Activated effector memory CD4-positive, alpha-beta T cell treated with anti-CD3 and anti-CD28 coated beads, Interleukin-2, amount 50 U/mL, for 16 hours (primary cell): ENCODE data around the gene IGFBP5.

Source experiments
- DNase-seq: peaks from one replicate; pipeline ENCODE4 v3.0.0-alpha.2; 2020

IGFBP5 gene

GRCh38 chr2:216663106-216663505, 32.2 kb downstream of the IGFBP5 start:
- no peak for DNase-seq

DNA sequence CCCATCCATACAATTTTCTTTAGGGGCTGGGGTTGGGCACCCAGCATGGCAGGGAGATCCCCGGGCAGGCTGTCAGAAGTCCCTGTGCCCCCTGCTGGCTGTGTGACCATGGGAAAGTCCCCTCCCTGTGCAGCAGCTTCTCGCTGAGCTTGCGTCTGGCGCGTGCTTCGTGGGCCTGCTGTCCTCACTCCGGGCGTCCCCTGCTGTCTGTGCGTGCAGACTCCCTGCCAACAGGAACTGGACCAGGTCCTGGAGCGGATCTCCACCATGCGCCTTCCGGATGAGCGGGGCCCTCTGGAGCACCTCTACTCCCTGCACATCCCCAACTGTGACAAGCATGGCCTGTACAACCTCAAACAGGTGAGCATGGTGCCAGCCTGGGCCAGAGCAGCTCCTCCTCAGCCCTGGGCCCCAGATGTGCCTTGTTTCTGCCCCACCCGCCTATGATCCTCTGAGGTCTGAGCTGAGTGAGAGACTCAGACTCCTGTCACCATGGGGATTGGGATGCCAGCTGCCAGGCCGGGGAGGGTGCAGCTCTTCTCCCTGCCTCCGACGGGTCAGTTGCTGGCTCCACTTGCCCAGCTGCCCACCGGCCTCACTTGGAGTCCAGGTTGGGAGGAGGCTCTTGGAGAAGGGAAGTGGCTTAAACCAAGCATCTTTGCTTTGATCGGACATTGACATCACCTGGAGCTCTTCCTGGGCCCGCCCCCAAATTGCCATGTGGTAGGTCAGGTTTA, 33.5 kb downstream of the IGFBP5 start:
- DNase-seq: no peak

DNA sequence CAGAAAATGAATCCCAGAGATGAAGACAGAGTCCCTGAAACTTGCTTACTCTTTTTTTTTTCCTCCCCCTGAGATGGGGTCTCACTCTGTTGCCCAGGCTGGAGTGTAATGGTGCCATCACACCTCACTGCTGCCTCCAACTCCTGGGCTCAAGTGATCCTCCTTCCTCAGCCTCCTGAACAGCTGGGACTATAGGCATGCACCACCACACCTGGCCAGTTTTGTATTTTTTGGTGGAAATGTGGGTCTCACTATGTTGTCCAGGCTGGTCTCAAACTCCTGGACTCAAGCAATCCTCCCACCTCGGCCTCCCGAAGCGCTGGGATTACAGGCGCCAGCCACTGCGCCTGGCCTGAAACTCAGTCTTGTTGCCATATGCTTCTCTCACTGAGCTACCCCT, 34.3 kb downstream of the IGFBP5 start:
- DNase-seq: no peak

- no peak for DNase-seq
Observed at GRCh38 chr2:216660496-216660895, 34.9 kb downstream of the IGFBP5 start.

GRCh38 chr2:216659276-216659675, 36.1 kb downstream of the IGFBP5 start:
- no peak for DNase-seq

DNA sequence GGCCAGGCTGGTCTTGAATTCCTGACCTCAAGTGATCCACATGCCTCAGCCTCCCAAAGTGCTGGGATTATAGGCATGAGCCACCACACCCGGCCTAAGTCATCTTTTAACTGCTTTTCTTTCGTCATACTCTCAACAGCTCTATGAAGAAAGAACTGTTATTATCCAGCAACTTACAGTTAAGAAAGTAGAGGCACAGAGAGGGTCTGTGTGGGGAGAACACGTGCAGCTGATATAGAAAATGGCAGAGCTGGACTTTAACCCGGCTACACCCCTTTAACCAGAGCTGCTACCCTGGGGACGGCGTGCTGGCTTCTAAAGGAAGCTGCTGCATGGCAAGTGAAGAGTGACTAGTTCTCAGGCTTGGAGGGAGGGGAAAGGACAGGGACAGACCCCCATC, 36.6 kb downstream of the IGFBP5 start:
- no peak for DNase-seq

DNA sequence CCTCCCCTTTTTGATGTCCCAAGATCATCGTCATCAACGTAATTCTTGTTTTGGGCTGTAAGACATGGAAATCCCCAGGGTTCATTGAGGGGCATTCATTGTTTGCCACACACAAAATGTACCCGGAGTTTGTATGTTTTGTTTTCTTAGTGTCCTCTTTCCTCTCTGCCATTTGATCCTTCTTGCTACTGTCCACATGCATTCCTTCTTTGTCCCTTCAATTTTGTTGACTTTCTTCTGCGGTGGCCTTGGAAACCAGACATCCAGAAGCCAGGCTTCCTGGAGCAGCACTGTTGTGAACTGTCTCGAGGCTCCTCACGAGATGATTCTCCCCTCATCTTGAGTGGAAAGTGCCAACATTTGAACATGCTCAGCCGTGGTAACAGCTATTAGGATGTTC, 37.4 kb downstream of the IGFBP5 start:
- no peak for DNase-seq

GRCh38 chr2:216657086-216657855, 38.1 kb downstream of the IGFBP5 start:
- no peak for DNase-seq

GRCh38 chr2:216654528-216655052, 40.8 kb downstream of the IGFBP5 start:
- no peak for DNase-seq

GRCh38 chr2:216653931-216654365, 41.4 kb downstream of the IGFBP5 start:
- DNase-seq: no peak

DNA sequence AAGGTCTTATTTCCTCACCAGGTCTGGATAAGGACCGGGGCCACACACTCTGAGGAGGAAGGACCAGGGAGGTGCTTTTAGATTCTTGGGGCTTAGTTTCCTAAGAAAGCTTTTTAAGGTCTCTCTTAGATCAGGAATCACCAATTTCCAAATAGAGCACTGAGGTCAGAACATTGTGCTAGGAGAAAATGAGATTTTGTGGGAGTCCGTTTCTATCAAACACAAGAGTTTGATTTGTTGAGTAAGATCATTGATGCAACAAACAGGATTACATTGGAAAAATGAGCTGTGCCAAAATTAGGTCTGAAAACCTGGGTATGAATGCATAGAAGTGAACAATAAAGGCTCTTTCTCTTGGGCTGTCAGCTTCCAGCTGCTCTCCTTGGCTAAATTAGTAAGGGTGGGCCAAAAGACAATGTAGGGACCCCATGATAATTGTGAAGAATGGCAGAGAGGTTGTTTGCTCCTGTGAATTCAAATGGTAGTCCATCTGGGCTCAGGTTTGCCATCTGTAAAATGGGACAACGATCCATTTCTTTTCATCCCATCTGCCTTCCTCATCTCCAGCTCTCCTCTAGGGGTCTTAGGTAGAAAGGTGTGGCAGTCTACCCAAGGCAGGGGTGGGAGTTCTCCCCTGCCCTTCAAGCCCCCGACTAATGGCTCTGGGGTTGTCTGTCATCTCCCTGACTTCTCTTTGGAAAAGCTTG, 42.1 kb downstream of the IGFBP5 start:
- DNase-seq: no peak

DNA sequence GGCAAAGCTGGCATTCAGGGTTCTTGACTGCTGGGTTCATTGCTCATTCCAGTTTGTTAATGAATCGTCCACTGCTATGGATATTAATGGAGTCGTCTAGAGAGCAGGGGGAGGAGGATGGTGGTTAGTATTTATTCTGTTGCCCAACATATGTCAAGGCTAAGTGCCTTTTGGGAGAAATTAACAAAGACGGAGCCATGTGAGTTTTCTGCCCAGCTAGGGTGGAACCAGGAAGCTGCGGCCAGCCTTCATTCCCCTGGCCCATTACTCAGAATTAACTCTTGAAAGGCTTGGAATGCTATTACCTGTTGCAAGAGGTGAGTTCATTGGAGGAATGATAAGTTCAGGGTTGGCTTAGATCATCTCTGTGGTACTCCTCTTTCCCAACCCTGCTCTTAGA, 42.8 kb downstream of the IGFBP5 start:
- DNase-seq: no peak

- no peak for DNase-seq
Observed at GRCh38 chr2:216651351-216651881, 43.9 kb downstream of the IGFBP5 start.

GRCh38 chr2:216650626-216651257, 44.6 kb downstream of the IGFBP5 start:
- DNase-seq: no peak

- DNase-seq: no peak
Observed at GRCh38 chr2:216649574-216649973, 45.8 kb downstream of the IGFBP5 start.

DNA sequence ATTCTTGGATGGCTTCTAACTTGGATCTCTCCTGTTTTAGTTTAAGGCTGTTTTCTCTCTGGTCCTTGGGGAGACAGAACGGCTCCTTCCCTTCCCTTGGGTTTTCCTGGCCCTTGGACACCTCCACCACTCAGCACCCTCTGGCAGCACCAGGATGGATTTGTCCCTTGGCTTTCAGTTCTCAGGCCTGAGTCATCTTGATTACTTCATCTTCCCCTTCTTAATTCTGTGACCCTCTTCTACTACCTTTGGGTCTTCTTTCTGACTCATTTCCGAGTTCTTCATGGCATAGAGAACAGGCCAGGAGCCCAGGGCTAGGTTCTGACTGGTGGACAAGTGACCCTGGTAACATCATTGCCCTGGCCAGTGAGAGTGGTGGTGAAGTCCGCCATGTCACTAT, 47.2 kb downstream of the IGFBP5 start:
- DNase-seq: no peak

DNA sequence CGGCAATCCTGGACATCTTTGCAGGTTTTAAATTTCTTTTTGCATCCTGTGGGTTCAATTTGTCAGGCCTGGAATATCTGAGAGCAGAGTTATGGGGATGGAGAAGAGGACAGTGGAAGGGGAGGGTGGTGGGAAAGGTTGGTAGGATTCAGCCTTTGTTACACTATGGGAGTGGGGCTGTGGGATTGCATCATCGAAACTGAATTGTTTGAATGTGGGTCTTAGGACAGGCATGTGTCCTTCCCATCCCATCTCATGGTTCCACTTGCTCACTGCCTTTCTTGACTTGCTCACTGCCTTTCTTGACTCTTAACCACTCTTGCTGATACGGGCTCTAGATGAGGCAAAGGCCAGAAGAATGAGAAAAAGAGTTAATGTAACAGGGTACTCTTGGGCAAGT, 49.2 kb downstream of the IGFBP5 start:
- no peak for DNase-seq

- DNase-seq: no peak
Observed at GRCh38 chr2:216645636-216645950, 49.8 kb downstream of the IGFBP5 start.

GRCh38 chr2:216644842-216645635, 50.3 kb downstream of the IGFBP5 start:
- DNase-seq: no peak

DNA sequence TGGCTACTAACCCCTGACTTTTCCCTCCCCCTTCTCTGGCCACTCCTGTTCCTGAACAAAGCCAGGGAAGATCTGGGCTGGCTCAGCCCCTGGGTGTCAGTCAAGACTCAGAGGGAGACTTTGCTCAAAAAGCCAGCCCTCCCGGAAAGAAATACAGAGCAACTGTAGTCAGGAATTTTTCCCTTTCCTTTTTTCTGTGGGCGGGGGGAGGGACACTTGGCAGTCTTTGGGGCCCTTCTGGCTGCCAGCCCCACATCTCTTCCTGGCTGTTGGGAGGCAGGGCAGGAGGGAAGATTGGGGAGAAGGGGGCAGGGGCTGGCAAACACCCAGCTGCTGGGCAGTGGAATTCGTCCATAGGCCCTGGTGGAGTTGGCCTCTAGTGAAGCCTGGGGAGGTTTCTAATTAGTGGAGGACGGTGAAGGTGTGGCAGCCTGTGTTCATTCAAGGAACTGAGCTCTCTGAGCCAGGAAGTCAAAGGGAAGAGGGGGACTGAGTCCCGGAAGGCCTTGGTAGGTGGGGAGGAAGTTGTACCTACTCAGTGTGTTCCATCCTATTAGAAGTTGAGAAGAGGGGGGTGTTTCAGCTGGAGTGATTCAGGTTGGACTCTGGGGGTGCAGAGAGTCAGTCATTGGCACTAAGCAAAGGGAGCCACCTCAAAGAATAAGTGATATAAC, 51.2 kb downstream of the IGFBP5 start:
- no peak for DNase-seq

DNA sequence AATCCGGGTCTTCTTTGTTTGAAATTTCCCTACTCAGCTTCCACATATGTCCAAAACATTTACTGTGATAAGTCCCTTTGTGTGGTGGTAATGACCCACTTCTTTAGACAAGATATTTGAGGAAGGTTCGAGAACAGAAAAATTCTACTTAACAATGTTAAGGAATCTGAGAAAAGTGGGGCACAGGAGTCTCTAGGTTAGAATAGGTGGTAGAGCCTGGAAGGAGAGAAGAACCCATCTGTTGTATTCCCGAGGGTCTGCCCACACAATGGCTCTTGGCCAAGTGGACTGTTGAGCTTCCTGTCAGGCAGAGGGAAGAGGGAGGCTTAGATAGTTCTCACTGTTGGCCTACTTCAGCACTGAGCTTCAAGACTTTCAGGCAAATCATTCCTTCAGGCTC, 57.9 kb downstream of the IGFBP5 start:
- DNase-seq: no peak
